GM19193 (cell line): ENCODE results near the gene C2CD4D.

Source experiments
- POLR2A ChIP-seq: IDR thresholded peaks from 4 replicates; pipeline ENCODE4 v1.6.1; 2011; ENCODE audit not compliant: insufficient read depth, insufficient read length; ENCODE audit errors: extremely low read depth

Gene C2CD4D

GRCh38 chr1:151825751-151826660, 13.6 kb downstream of the C2CD4D start:
- no peak for TF ChIP-seq POLR2A

GRCh38 chr1:151825204-151825603, 14.4 kb downstream of the C2CD4D start:
- no peak for TF ChIP-seq POLR2A

DNA sequence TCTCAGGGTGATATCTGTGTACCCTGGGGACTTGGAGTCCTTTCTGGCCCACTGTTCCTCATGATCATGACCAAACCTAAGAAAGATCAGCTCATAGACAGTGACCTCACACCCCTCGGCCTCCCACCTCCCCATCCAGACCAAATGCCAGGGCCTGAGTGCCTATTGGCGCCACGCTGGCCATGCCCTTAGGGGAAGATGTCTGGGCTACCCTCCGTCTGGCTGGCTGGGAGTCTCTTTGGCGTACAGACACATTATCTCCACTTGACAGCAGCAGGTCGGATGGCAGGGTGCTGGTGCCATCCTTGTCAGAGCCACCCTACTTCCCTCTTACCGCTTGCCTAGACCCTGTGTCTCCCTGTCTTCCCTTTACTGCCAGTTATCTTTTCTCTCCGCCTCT, 16.4 kb downstream of the C2CD4D start:
- no peak for TF ChIP-seq POLR2A

GRCh38 chr1:151822404-151822803, 17.2 kb downstream of the C2CD4D start:
- TF ChIP-seq POLR2A = no peak

- no peak for TF ChIP-seq POLR2A
These were observed 18.7 kb downstream of the C2CD4D start for GRCh38 chr1:151820940-151821339.

GRCh38 chr1:151819976-151820623, 19.5 kb downstream of the C2CD4D start:
- no peak for TF ChIP-seq POLR2A

- TF ChIP-seq POLR2A = no peak
These were observed 20.3 kb downstream of the C2CD4D start for GRCh38 chr1:151819227-151819835.

DNA sequence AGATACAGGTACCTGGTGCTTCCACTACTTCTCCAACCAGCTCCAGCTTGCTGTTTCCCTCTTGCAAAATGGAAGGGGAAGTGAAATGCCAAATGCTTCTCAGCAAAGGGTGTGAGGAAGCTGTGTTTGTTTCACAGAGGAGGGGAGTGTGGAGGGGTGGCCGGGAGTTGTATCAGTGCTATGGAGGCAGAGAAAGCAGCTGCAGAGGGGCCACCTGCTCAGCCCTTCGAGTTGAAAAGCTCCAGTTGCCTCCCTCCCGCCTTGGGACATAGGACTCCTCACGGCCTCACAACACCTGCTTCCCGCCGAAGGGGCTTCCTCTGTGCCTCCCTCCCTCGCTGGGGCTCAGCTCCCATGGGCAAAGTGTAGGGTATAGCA, 22.3 kb downstream of the C2CD4D start:
- no peak for TF ChIP-seq POLR2A

GRCh38 chr1:151816548-151817352, 22.9 kb downstream of the C2CD4D start:
- TF ChIP-seq POLR2A = no peak

DNA sequence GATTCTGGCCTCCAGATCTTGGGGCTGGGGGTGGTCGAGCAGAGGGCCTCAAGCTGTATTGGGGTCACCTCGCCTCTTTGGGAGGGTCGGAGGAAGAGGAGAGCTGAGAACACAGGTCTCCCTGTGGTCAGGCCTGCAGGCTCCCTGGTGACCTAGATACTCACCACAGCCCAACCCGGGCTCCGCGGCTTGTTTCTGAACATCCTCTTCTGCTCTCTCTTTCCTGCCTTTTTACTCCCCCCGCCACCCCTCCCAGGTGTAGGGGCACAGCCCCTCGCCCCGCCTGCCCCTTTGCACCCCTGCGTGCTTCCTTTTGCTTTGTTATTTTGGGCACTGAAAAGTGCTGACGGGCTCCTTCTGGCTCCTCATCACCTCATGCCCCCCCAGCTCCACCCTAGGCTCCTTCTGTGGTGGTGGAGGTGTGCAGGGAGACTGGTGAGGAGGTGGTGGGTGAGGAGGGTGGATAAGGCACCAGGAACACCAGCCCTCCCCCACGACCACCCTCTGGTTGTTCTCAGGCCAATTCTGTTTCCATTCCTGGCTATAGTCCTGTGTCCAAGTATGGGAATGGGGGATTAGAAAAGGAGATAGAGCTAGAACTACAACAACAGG, 23.8 kb downstream of the C2CD4D start:
- TF ChIP-seq POLR2A = no peak

GRCh38 chr1:151814971-151815545, 24.6 kb downstream of the C2CD4D start:
- no peak for TF ChIP-seq POLR2A

DNA sequence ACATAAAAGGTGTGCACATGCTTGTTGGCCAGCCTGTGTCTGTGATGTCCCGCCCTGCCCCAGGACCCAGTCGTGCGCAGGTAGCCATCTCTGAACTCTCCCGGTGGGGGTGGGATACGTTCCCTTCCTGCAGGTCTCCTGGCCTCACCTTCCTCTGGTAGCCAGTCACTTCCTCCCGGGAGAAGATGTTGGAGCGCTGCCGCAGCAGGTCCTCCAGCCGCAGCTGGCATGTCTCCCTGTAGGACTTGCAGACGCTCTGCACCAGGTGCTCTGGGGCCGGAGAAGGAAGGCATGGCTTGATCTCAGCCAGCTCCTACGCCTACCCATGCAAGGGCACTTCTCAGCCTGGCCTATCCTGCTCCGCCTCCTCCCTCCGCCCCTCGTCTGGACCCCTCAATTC, 25.2 kb downstream of the C2CD4D start:
- no peak for TF ChIP-seq POLR2A

GRCh38 chr1:151813271-151813977, 26.2 kb downstream of the C2CD4D start:
- no peak for TF ChIP-seq POLR2A

DNA sequence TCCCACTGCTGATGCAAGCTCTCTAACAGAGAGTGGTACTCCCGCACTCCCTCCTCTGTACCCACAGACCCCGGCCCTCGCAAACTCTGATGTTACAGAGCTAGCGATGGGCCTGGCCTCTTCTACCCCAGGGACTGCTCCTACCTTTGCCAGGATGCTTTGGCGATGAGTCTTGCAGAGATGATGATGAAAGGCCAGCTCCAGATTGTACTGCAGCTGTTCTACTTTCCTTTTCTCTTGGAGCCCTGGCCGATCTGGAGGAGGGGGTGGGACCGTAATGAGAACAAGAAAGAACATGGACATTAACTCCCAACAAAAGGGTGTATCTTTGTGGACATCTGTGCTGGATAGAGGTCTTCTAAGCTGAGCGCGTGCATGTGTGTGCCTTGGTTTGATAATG, 28.4 kb downstream of the C2CD4D start:
- no peak for TF ChIP-seq POLR2A

DNA sequence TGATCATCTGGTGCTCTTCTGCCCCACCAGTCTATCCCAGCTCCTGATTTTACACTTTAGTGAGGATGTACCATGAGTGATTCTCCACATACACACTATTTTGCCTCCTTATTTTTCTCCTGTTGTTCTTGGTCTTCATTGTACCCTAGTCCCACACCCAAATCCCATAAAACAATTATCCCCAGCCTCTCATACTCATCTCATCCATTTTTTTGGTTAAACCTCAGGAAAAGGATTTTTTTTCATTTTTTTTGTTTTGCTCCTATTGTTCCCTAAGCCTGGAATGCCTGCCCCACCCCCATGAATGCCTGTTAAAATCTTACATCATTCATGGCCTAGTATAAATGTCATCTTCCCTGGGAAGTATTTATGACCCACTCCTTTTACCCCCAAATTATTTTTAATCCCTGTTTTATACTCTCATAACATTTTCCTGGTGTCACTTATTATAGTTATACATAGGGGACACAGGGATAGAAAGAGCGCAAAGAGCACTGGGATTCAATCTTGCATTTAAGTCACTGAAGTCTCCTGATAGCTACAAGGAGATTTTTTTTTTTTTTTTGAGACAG, 29.5 kb downstream of the C2CD4D start:
- TF ChIP-seq POLR2A = no peak
